Activated CD4-positive, alpha-beta T cell treated with anti-CD3 and anti-CD28 coated beads, Interleukin-2, Interleukin-6, amounts not matched to agents 100 ng/mL and 50 ng/mL, durations not matched to agents 16 hours and 8 hours (primary cell): ENCODE results near the gene CEACAM21.

Source experiments
- DNase-seq: peaks from one replicate; pipeline ENCODE4 v3.0.0-alpha.2; 2020

The CEACAM21 gene

GRCh38 chr19:41620171-41620570, 44.2 kb downstream of the CEACAM21 start:
- no peak for DNase-seq

GRCh38 chr19:41621226-41621625, 45.3 kb downstream of the CEACAM21 start:
- DNase-seq, result no peak

- DNase-seq, result no peak
Measured at GRCh38 chr19:41621654-41622053, 45.7 kb downstream of the CEACAM21 start.

- no peak for DNase-seq
Measured at GRCh38 chr19:41623360-41623759, 47.4 kb downstream of the CEACAM21 start.

GRCh38 chr19:41624515-41624914, 48.5 kb downstream of the CEACAM21 start:
- no peak for DNase-seq

- DNase-seq, result no peak
Measured at GRCh38 chr19:41624937-41625336, 49.0 kb downstream of the CEACAM21 start.

- no peak for DNase-seq
Measured at GRCh38 chr19:41626278-41626677, 50.3 kb downstream of the CEACAM21 start.

- DNase-seq, result no peak
Measured at GRCh38 chr19:41626877-41627276, 50.9 kb downstream of the CEACAM21 start, which contains the start of gene CEACAM4. Gene CEACAM4, minus strand, starts transcription at chr19:41627074. Its CDS starts 111 bp downstream, at chr19:41626963.

- no peak for DNase-seq
Measured at GRCh38 chr19:41627966-41628675, 52.2 kb downstream of the CEACAM21 start.
